Measurements from ENCODE around the gene KNSTRN. TPM values are rescaled to one million over a fixed set of nuclear protein-coding genes. Genes with fewer than 3 reads are reported as not detected.

The KNSTRN gene
- total and polyA plus RNA-seq, 2 donors (not counting 3 experiments of a cell fraction or from before 2014, with no cell fraction given), result 24.4 to 61.4 TPM

GRCh38 chr15:40443255-40443654 lies 60.7 kb downstream of the KNSTRN start:
- Histone ChIP-seq H3K9me1 (replicated peaks; ENCODE audit: control insufficient read depth, extremely low read depth, insufficient read depth, low read length) (no peaks in the 10 kb centered on the region), H3K27me3 (ENCODE audit: control insufficient read depth in 2 of 2, insufficient read depth in 2 of 2, low read length in 2 of 2) (peaks cover 15 to 17% of the 10 kb centered on the region in 2 experiments), H2AFZ (ENCODE audit: low read depth, low read length) (no peak overlapping the region), H3K79me2 (ENCODE audit: control insufficient read depth, insufficient read depth, low read length) (peaks cover 26% of the 10 kb centered on the region), H4K20me1 (replicated peaks; ENCODE audit: control insufficient read depth, extremely low read depth, insufficient read depth, low read length) (peaks cover 2% of the 10 kb centered on the region), H3K9me3 (replicated peaks; ENCODE audit: control insufficient read depth, insufficient read depth, low read length) (no peaks in the 10 kb centered on the region), H3K36me3 (ENCODE audit: control insufficient read depth in 2 of 2, extremely low read depth in 1 of 2, insufficient read depth in 2 of 2, low read length in 2 of 2) (no peaks in the 10 kb centered on the region), H3K4me1 (ENCODE audit: control insufficient read depth, extremely low read depth, insufficient read depth, low read length) (peaks cover 6% of the 10 kb centered on the region), H3K9ac (replicated peaks; ENCODE audit: extremely low read depth, insufficient read depth, low read length) (no peak overlapping the region), H3K4me2 (ENCODE audit: insufficient read depth, low read length) (no peak overlapping the region), H3K27ac (ENCODE audit: insufficient read depth, low read depth, low read length) (no peak overlapping the region), H3K4me3 (replicated peaks in 1 of 3; ENCODE audit: insufficient read depth in 1 of 3, low read depth in 1 of 3, low read length in 3 of 3) (no peak overlapping the region)
- no peak for DNase-seq (ENCODE audit: low read depth, low spot score)
- no peak for FAIRE-seq
- intact Hi-C loops (cut with micrococcal nuclease), result loop anchor here (5.0 kb wide), 1 partner anchor 64 kb away; no protein-coding TSS in a partner anchor
- dilution Hi-C loops (cut with MboI; ENCODE audit: extremely low pct_ligation_motif_present, low sequenced_read_pairs), result no loop called here
- no TSS peak for BruUV-seq (replicated peaks)
- ChIA-PET CTCF (interaction anchor here (0.5 to 1.7 kb wide), 7 partner anchors 11 to 146 kb away, joined by 3 to 7 read pairs (median 3); no protein-coding TSS in a partner anchor), POLR2A (no interaction called here)
- TF ChIP-seq FOS (IDR thresholded peaks at IDR 0.05; ENCODE audit: borderline replicate concordance, insufficient read depth, low read length) (no peak), POLR2A (IDR thresholded peaks at IDR 0.05; ENCODE audit: low read depth, low read length) (no peak), JUN (IDR thresholded peaks at IDR 0.05; ENCODE audit: borderline replicate concordance, insufficient read depth, insufficient read length, low read depth) (no peak), POLR2AphosphoS5 (IDR thresholded peaks at IDR 0.05; ENCODE audit: insufficient read depth, low read depth, low read length) (no peak), MAX (IDR thresholded peaks at IDR 0.05; ENCODE audit: insufficient read depth, insufficient read length) (no peak), EZH2 (IDR thresholded peaks at IDR 0.05; ENCODE audit: borderline replicate concordance, low read depth, low read length, severe bottlenecking) (no peak), GATA2 (IDR thresholded peaks at IDR 0.05; ENCODE audit: insufficient read depth, insufficient read length, low read depth, low read length) (no peak), MYC (IDR thresholded peaks at IDR 0.05; ENCODE audit: low read depth, low read length) (no peak)
- TF ChIP-seq, protein P1, sequence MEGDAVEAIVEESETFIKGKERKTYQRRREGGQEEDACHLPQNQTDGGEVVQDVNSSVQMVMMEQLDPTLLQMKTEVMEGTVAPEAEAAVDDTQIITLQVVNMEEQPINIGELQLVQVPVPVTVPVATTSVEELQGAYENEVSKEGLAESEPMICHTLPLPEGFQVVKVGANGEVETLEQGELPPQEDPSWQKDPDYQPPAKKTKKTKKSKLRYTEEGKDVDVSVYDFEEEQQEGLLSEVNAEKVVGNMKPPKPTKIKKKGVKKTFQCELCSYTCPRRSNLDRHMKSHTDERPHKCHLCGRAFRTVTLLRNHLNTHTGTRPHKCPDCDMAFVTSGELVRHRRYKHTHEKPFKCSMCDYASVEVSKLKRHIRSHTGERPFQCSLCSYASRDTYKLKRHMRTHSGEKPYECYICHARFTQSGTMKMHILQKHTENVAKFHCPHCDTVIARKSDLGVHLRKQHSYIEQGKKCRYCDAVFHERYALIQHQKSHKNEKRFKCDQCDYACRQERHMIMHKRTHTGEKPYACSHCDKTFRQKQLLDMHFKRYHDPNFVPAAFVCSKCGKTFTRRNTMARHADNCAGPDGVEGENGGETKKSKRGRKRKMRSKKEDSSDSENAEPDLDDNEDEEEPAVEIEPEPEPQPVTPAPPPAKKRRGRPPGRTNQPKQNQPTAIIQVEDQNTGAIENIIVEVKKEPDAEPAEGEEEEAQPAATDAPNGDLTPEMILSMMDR (IDR thresholded peaks at IDR 0.05; ENCODE audit: extremely low read depth in 1 of 2, insufficient read depth in 1 of 2, low read depth in 1 of 2, low read length in 2 of 2), result no peak
